ENCODE results near the gene FERMT3.
"Not testable (repeated sequence)": the region's sequence is repeated elsewhere in the genome, so short reads cannot be mapped to it uniquely, and the experiment has no call there.

FERMT3 gene

DNA sequence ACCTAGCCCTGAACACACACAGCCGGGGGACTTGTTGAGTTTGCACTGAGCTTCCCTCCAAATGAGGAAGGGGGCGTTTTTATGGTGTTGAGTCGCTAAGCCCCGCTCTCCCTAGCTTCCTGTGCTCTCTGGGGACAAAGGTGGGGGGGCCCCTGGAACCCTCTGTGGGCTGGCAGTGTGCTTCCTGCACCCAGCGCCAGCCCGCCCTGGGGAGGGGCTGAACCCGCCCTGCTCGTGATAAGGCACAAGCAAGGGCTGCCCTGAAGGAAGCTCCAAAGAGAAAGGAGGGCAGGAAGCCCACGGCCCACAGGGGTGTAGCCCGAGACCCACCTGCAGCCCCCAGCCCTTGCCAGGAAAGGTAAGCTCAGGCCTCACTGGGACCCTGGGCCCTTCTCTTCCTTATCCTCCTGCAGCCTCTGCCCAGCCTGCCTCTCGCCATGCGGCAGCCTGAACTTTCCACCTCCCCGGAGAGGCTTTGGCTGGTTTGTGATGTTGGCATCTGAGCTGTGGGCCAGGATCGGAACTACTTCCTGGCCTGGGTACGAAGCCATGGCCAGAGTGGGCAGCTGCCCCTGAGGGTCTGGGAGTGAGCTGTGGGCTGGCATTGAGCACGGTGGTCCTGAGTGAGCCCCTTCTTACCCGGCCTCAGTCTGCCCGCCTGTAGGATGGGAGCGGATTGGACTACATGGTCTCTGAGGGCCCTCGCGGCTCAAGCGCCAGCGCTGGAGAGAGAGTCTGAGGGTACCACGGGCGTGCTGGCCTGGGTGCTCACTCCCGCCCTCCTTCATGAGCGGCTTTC is at the start of gene FERMT3:
Gene FERMT3, plus strand, starts transcription at position 265 of the 799 bp plus-strand sequence. CDS start 644 bp downstream, outside the sequence.
- no peak for DNase-seq

- no peak for DNase-seq
Measured at GRCh38 chr11:64157631-64158394, 48.7 kb upstream of the FERMT3 start.

GRCh38 chr11:64161037-64161436 is 45.5 kb upstream of the FERMT3 start:
- no peak for DNase-seq

DNA sequence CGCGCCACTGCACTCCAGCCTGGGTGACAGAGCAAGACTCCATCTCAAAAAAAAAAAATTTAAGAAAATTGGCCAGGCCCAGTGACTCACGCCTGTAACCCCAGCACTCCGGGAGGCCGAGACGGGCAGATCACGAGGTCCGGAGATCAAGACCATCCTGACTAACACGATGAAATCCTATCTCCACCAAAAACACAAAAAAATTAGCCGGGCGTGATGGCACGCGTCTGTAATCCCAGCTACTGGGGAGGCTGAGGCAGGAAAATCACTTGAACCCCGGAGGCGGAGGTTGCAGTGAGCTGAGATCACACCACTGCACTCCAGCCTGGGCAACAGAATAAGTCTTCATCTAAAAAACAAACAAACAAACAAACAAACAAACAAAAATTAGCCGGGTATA is 43.8 kb upstream of the FERMT3 start:
- DNase-seq: not testable (repeated sequence)

DNA sequence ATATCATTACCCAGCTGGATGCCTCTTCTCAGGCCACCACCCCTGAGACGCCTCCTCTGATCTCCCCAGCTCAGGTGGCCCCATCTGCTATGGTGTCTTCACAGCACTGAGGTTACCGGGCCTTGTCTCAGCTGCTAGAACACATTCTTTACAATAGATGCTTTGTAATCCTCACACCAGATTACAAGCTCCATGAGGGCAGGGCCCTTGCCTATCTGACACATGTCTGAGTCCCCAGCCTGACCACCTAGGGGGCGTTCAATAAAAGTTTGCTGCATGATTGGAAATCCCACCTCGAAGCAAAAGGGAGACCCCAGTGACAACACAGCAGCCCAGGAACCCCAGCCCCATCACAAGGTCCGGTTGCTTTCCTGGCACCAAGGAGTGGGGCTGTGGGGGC is 42.6 kb upstream of the FERMT3 start:
- no peak for DNase-seq

DNA sequence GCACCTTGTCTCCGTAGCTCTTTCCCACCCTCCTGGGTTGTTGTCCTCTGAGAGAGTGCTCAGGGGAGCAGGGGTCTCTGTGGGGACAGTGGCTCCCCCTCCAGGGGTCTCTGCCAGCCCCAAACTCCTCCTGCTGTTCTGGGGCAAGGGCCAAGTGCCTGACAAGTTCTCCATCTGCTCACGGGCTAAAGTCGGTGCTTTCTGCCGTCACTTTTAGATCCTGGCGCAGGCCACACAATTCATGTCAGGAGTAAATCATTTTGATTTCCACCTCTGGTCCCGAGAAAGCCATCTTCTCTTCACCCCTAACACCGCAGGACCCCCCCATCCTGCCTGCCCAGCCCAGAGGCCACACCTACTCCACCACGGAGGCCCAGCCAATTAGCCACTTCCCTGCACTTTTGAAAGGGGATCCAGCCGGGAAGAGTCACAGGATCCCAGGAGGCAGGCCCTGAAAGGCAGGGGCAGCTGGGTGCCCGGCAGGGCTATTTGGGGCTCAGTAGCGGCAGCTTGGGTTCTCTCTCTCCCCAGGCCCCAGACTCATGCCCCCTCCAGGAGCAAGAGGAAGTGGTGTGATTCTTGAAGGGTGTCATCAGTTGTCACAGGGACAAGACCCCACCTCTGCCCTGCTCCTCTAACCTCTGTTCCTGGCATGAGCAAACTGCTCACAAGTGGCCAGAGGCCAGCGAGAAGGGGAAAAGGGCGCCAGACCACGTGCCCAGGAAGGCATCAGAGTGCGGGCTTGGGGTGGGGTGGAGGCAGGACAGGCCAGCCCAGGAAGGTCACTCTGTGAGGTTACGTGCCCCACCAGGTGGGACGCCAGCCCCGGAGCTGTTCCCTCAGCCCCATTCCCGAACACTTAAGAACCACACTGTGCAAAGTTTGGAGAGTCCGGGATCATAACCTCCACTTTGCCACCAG is 41.9 kb upstream of the FERMT3 start:
- DNase-seq: no peak

- no peak for DNase-seq
Measured at GRCh38 chr11:64165481-64165841, 41.1 kb upstream of the FERMT3 start.

- DNase-seq: peak; percentile 67
Measured at GRCh38 chr11:64165842-64166635, 40.5 kb upstream of the FERMT3 start, which contains the start of gene MACROD1. Gene MACROD1 (minus strand): TSS chr11:64166113. CDS start chr11:64165994, 119 bp downstream.

DNA sequence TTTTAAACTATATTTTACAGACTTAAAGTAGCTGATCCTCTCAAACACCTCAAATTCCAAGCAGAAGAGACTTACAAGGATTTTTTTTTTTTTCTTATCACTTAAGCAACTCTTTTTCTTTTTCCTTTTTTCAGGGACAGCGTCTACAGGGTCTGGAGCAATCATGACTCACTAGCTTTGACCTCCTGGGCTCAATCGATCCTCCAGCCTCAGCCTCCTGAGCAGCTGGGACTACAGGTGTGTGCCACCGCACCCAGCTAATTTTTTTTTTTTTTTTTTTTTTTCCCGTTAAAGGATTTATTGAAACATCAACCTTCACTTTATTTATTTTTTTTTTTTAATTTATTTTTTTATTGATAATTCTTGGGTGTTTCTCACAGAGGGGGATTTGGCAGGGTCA is 36.1 kb upstream of the FERMT3 start:
- no peak for DNase-seq

DNA sequence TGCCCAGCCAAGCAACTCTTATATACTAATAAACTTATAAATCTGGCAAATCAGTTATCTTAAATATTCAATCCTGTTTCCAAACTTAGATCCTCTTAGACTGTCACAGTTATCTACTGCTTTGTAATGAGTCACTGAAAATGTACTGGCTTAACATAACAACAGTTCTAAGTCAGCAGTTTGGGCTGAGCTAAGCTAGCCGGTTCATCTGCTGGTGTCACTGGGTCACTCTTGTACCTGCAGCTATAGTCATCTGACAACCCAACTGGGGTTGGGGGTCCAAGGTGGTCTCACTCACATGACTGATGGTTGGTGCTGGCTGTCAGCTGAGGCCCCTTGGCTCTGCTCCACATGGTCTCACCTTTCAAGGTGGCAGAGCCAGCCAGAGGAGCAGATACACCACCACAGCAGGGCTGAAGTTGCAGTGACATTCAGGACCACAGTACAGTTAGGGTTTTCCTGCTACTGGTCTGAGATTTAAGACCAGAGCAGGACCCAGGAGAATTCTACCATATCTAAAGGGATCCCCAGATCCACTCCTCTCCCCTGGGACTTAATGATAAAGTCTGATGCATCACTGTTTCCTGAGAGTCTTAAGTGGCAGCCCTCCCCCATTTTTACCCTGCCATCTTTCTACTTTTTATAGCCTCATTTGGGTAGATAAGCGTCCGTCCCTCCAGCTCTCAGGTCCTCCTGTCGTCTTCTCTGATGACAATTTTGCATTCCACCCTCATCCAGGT is 32.7 kb upstream of the FERMT3 start:
- DNase-seq: no peak

GRCh38 chr11:64176751-64177150 is 29.8 kb upstream of the FERMT3 start:
- no peak for DNase-seq

GRCh38 chr11:64178203-64178602 is 28.3 kb upstream of the FERMT3 start:
- no peak for DNase-seq

DNA sequence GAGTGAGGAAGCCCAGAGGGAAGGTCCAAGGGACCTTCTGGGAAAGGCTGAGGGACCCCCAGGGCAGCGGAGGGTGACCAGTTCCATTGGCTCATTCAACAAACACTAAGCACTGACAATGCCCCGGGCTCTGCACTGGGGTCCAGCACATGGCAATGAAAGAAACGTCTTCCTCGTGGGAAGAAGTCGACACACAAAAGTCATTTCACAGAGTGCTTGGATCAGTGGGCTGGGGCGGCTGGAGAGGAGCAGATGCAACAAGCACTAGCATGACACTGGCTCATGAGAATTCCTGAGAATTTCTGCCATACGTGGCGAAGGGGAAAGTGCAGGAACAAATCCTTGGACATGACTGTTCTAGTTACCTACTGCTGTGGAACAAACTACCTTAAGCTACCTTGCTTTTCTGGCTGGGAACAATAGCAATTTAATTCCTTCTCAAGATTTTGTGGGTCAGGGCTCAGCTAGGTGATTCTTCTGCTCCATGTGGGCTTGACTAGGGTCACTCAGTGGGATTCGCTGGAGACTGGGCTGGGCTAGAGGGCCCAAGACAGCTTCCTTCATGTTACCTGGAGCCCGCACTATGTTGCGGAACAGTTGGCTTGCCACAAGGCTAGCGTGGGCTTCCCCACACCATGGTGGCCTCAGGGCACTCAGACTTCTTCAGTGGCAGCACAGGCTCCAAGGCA is 27.4 kb upstream of the FERMT3 start:
- no peak for DNase-seq

DNA sequence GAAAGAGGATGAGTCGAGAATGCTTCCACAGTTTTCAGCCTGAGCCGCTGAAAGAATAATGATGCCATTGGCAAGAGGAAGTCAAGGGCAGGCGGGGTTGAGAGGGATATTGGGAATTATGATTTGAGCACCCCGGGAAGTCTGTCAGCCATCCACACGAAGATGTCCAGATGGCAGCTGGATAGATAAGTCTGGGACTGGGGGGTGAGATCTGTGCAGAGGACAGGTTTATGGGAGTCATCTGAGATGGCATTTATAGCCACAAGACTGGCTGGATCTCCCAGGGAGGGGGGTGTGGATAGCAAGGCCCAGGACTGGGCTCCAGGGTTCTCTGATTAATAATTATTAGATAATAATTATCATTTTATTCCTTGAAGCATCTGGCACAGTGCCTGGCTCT is 25.6 kb upstream of the FERMT3 start:
- DNase-seq: no peak

DNA sequence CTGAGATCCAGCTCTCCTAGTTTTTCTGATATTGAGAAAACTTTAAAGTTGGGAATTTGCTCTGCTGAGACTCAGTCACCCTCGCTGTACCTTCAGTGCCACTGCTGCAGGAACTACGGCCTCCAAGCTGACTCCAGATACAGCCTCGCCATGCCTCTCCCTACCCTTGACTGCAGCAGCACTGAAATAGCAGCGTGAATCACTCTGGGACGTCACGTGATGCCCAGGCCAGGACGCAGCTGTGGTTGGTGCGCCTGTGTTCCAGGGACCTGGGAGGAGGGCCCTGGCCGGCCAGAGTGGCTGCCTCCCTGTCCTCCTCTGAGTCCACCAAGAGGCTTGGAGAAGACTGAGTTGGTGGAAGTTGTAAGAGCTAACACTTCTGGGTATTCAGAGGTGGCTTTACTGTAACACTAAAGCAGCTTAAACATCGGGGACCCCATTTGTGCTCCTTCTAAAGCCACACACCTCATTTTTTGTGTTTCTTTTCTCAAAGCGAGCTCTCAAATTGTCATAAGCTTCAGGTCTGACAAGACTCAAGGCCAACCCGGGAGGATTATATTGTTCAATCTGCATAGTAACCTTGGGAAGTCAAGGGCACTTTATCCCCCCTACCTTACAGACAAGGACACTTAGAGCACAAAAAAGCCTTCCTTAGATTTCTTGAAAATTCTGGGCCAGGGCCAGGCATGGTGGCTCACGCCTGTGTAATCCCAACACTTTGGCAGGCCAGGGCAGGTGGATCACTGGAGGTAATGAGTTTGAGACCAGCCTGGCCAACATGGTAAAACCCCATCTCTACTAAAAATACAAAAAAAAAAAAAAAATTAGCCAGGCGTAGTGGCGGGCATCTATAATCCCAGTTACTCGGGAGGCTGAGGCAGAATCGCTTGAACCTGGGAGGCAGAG is 24.8 kb upstream of the FERMT3 start:
- peak; percentile 9 for DNase-seq

DNA sequence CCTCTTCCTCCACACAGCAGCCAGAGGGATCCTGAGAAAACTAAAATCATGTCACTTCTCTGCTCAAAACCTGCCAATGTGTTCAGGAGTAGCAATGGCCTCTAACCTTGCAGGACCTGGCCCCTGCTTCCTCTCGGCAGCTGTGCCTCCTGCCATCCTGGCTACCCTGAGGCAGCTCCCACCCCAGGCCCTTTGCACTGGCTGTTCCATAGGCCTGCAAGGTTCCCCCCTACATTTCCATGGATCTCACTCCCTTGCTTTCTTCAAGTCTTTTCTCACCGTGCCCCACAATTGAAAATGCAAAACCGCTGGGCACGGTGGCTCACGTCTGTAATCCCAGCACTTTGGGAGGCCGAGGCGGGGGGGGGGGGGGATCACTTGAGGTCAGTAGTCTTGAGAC is 22.6 kb upstream of the FERMT3 start:
- DNase-seq: no peak

GRCh38 chr11:64185175-64185692 is 21.3 kb upstream of the FERMT3 start:
- peak; percentile 55 for DNase-seq

DNA sequence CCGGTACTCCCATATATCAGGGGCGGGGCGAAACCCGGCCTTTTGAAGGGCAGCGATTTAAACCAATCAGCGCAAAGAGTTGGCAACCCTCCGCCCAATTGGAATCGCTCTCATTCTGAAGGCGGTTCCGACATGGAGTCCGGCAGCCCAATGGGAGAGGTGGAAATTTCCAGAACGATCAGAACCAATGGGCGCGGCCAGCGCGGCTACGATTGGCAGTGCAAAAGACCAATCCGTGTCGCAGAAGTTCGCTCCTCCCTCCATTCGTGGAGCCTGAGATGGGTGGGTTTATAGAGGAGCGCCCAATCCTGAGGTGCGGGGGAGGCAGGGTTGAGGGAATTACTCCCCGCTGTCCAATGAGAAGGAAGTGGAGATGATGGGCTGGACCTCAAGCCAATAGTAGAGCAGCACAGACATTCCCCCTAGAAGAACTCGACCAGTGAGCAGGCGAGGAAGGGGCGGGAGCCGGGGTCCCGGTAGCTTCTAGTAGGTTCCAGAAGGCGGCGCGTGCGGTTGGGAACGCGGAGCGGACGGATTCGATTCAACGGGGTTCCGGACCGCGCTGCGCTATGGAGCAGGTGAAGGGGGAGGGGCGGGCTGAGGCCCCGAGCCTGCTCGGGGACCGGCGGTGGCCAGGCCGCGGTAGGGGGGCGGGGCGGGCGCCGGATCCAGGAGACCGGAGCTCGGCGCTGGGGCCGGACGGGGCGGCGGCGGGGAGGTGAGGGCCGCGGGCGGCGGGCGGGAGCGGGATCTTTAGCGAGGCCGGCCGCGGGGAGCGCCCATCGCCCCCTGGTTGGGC is 20.6 kb upstream of the FERMT3 start, which contains the start of gene STIP1:
Gene STIP1, plus strand, starts transcription at position 479 of the 799 bp plus-strand sequence. Its CDS starts 91 bp downstream, at position 570.
- DNase-seq: peak; percentile 100
